Glomerular endothelial cell (primary cell): ENCODE measurements around the gene OR2D3. TPM values are rescaled to one million over a fixed set of nuclear protein-coding genes. Genes with fewer than 3 reads are reported as not detected.
"Not testable (repeated sequence)": the region's sequence is repeated elsewhere in the genome, so short reads cannot be mapped to it uniquely, and the experiment has no call there.

ENCODE experiments used
- DNase-seq: peaks from one replicate; pipeline ENCODE4 v3.0.0-alpha.2; 2011; ENCODE audit warnings: low read depth, low spot score; ENCODE audit errors: extremely low read depth
- total RNA-seq: library from RNA; depleted of rRNA; stranded (reverse); fragments of >200 nt; gene quantifications from 2 replicates; pipeline ENCODE4 v1.2.3, GENCODE V29; 2015

Gene OR2D3, protein sequence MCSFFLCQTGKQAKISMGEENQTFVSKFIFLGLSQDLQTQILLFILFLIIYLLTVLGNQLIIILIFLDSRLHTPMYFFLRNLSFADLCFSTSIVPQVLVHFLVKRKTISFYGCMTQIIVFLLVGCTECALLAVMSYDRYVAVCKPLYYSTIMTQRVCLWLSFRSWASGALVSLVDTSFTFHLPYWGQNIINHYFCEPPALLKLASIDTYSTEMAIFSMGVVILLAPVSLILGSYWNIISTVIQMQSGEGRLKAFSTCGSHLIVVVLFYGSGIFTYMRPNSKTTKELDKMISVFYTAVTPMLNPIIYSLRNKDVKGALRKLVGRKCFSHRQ
- not detected in 2 replicates for total RNA-seq

DNA sequence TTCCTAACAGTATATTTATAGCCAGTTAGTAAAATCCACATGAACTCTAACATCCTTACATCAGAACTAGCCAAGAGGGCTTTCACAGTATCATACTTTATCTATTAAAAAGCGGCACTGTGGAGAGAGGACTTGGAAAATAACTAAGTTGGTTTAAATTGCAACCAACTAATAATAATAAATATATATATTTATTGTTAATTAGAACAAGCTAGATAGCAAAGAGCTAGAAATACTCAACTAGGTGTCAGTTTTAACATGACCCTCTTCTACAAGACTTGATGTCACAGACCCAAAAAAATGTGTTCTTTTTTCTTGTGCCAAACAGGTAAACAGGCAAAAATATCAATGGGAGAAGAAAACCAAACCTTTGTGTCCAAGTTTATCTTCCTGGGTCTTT lies at the start of gene OR2D3:
Gene OR2D3, plus strand, starts transcription at position 301 of the 400 bp plus-strand sequence. Its CDS starts 0 bp downstream, at position 301.
- DNase-seq: no peak

DNA sequence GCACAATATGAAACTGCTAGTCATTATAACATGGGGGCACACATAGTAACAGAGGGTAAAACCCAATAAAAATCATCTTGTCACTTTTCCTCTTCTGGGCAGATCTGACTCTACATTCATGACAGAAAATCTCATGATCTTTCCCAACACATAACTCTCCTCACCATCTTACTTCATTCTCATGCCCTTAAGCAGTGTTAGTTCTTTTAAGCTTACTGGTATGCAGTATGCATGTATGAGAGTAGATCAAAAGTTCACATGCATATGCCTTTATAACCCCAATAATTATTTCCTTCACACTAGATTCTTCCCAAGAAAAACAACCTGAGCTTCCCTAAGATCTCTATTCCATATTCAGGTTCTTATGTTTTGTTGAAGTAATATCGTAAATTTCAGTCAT lies 49.5 kb upstream of the OR2D3 start:
- no peak for DNase-seq

DNA sequence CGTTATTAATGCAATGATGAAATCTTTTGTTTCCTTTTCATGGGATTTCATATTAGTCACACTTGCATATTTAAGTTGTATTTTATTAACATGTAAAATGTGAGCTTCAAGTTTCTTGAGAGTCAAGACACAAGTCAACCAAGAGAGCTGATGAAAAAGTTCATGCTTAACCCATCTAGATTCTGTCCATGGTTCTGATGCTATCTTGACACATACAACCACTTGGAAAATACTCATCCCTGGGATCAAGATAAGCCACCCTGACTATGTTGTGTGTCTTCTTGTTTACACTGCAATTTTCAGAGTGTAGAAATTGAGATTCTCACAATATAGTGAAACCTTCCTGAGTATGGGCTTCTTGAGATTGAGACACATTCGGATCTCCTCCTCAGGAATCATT lies 45.0 kb upstream of the OR2D3 start:
- DNase-seq: no peak

DNA sequence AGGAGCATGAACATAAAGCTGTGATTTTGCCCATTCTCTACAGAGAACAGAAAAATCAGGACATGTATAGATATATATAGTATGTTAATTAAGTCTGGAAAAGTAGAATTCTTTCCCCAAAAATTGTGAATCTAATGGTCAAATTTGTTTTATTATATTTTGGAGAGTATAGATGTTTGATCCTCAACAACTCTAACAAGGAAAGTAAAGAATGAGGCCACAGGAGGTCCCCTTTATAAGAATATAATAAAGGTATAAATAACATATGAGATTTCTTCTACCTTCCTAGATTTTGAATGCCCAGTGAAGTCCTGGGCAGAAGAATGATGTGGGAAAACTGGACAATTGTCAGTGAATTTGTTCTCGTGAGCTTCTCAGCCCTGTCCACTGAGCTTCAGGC lies 44.5 kb upstream of the OR2D3 start, which contains the start of gene OR10A4:
Gene OR10A4, plus strand, starts transcription at position 301 of the 400 bp plus-strand sequence. Its CDS starts 23 bp downstream, at position 324.
- no peak for DNase-seq

DNA sequence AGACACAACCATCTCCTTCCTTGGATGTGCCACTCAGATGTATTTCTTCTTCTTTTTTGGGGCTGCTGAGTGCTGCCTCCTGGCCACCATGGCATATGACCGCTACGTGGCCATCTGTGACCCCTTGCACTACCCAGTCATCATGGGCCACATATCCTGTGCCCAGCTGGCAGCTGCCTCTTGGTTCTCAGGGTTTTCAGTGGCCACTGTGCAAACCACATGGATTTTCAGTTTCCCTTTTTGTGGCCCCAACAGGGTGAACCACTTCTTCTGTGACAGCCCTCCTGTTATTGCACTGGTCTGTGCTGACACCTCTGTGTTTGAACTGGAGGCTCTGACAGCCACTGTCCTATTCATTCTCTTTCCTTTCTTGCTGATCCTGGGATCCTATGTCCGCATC lies 43.9 kb upstream of the OR2D3 start:
- no peak for DNase-seq

DNA sequence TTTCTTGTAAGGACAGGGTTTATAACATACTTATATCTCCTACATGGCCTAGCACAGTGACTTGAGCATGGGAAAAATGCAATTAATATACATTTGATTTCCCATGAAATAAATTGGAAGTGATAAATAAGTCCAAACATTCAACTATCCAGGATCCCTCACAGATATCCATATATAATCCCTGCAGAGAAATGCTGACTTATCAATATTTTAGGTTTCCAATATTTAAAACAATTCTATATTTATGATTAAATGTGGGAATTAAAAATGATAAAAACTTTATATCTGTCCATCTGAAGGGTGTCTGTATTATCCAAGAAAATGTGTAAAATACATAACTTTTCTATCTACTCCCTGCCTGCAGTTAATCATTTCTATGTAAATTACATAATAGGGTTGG lies 38.1 kb upstream of the OR2D3 start:
- no peak for DNase-seq

DNA sequence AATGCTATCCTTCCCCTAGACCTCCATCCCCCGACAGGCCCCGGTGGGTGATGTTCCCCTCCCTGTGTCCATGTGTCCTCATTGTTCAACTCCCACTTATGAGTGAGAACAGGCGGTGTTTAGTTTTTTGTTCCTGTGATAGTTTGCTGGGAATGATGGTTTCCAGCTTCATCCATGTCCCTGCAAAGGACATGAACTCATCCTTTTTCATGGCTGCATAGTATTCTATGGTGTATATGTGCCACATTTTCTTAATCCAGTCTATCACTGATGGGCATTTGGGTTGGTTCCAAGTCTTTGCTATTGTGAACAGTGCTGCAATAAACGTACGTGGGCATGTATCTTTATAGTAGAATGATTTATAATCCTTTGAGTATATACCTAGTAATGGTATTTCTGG lies 33.1 kb upstream of the OR2D3 start:
- DNase-seq: not testable (repeated sequence)

DNA sequence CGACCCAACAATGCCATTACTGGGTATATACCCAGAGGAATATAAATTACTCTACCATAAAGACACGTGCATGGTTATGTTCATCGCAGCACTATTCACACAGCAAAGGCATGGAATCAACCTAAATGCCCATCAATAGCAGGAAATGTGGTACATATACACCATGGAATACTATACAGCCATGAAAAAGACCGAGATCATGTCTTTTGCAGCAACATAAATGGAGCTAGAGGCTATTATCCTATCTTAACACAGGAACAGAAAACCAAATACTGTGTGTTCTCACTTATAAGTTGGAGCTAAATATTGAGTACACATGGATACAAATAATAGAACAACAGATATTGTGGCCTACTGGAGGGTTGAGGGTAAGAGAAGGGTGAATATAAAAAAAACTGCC lies 32.0 kb upstream of the OR2D3 start:
- no peak for DNase-seq

DNA sequence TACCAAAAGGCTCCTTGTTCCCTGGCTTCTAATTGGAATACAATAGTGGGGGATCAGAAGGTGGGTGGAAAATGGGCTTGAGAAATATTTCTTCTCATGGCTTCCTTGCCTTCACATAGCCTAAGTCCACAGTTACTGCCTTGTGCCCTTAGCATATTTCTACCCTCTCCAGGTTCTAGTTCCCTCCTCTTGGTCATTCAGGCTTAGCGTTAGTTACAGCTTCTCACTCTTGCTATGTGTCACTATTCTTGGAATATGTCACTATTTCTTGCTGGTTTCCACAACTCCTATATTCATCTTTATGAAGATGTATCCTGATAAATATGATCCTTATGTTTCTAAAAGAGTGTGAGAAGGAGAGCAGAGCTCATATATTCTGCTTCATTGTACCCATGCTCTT lies 31.0 kb upstream of the OR2D3 start:
- no peak for DNase-seq

DNA sequence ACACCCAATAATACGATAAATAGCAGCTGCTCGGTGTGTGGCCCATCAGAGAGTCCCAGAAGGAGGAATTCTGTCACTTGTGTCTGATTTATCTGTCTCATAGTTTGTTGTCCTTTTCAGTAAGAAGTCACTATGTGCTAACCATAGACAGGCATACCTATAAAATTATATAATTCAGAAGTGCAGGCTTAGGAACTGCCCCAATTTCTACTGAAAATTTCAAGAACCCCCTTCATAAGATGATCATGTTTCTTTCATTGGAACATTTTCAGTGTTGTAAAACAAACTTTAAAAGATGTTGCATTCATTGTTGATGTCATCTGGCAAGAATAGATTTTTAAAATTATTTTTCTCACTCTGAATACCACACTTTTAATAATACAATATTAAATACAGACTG lies 28.4 kb upstream of the OR2D3 start, which contains the start of gene OR2D2:
Gene OR2D2, minus strand, starts transcription at position 101 of the 400 bp plus-strand sequence. Its CDS starts 0 bp downstream, at position 101.
- no peak for DNase-seq

DNA sequence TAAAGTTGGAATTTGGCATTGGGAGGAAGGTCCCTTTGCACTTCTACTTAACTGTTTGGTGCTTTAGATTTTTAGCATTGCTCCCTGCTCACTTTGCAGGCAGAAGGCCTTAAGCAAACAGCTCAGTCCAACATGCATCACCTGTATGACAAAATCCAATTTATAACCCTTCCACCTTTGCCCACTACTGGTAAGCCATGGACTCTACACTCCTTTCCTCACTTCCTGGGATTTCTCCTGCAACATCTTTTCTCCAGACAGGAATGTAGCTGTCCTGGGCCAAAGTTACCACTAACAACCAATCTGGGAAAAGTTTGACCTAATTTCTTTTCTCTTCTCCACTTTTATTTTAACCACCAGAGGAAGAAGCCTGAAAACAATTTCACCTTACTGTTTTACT lies 26.7 kb upstream of the OR2D3 start:
- DNase-seq: no peak

DNA sequence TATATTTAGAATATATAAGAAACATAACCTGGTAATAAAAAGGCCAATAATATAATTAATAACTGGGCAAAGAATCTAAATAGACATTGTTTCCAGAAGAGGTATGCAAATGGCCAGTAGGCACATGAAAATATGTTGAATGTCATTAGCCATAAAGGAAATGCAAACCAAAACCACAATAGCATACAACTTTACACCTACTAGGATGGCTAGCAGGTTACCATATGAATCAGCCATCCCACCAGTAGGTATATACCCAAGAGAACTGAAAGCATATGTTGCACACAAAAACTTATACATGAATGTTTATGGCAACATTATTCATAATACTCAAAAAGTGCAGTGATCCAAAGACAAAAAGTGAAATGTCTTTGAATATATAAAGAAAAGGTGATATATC lies 25.8 kb upstream of the OR2D3 start:
- no peak for DNase-seq

DNA sequence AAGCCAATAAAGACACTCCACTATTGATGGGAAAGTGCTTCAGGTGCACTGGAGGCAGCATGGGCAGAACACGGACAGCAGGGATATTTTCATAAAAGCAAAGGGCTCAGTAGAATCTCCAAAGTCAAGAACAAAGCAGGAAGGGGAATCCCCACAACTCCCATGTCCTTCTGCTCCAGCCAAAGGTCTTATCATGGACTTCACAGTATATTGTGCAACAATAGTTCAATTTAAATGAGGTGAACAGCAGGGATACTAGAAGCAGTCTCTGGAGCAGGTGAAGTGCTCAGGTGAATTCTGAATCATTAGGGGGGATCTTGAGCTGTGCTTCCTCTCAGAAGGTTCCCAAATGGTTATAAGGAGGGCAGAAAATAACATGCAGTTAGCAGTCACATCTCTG lies 21.9 kb upstream of the OR2D3 start:
- DNase-seq: no peak

DNA sequence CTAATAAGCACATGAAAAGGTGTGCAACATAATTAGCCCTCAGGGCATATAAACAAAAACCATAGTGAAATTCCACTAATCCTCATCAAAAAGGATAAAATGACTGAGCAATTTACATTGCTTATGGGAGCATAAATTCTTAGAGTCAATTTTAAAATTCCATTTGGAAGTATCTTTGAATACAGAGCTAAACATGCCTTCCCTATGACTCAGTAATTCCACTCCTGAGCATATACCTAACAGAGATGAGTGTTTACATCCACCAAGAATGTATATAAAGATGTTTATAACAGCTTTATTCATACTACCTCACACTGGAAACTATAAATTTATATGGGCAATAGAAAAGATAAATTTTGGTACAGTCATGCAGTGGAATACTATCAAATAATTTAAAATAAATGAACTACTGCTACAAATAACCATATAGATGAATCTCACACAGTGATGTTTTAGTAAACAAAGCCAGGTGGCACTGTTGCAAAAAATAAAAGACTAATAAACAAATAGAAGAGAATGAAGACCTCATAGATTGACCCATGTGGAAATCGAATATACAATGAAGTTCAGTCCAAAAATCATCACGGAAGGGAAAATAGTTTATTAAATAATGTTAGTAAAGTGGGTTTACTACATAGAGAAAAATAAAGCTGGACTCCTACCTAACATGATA lies 20.3 kb upstream of the OR2D3 start:
- no peak for DNase-seq

DNA sequence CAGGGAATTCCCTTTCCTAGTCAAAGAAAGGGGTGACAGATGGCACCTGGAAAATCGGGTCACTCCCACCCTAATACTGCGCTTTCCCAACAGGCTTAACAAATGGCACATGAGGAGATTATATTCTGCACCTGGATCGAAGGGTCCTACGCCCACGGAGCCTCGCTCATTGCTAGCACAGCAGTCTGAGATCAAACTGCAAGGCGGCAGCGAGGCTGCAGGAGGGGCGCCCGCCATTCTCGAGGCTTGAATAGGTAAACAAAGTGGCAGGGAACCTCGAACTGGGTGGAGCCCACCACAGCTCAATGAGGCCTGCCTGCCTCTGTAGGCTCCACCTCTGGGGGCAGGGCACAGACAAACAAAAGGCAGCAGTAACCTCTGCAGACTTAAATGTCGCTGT lies 16.0 kb upstream of the OR2D3 start:
- DNase-seq: not testable (repeated sequence)

DNA sequence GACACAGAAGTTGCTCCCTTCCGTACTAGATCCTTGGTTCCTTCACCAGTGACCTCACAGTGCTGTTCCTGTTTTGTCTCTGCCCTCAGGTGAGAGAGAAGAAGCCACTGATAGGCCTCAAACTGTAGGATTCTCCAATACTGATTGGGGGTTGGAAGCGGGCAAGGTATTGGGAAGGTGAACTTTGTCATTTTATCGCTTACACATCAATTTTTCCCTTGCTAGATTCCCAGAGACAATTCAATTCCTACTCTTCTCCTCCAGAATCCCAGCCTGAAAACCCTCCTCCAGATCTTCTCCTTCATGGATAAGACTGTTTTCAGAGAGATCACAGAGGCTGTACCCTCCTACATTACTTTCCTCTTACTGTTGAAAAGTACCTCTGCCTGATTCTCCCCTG lies 9.4 kb upstream of the OR2D3 start:
- no peak for DNase-seq

DNA sequence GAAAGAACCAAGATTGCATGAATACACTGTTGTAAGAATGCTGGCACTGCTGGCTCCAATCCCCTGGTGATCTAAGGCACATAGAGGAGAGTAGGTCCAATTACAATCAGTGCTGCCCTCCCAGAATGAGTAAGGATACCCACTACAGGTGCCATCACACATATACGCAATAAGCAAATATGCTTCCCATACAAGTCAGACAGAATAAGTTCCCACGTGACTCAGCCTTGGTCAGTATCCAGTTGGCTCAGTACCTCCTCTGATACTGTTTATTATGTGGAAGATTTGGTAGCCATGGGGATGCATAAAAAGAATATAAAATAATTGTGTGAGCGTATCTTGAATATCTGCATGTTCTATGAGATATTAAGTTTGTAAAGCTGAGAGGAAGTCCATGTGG lies 8.9 kb upstream of the OR2D3 start:
- DNase-seq: peak; percentile 42

DNA sequence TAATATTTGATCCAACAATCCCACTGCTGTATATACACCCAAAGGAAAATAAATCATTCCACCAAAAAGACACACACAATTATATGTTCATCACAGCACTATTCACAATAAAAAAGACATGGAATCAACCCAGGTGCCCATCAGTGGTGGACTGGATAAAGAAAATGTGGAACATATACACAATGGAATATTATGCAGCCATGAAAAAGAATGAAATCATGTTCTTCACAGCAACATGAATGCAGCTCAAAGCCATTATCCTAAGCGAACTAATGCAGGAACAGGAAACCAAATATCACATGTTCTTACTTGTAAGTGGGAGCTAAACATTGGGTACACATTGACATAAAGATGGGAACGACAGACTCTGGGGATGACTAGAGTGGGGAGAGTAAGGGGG lies 1.1 kb upstream of the OR2D3 start:
- no peak for DNase-seq

DNA sequence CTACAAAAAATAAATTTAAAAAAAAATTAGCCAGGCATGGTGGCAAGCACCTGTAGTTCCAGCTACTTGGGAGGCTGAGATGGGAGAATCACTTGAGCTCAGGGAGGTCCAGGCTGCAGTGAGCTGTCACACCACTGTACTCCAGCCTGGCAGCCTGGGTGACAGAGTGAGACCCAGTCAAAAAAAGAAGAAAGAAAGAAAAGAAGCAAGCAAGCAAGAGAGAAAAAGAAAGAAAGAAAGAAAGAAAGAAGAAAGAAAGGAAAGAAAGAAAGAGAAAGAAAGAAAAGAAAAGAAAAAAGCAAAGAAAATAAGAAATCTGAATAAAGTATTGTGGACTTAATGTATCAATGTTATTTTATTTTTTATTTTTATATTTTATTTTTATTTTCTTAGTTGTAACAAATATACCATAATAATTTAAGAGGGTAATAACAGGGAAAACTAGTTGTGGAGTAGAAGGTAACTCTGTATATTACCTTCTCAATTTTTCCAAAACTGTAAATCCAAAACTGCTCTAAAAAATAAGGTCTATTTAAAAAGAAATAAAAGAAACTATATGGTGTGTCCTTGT lies 4.3 kb downstream of the OR2D3 start:
- DNase-seq: no peak

DNA sequence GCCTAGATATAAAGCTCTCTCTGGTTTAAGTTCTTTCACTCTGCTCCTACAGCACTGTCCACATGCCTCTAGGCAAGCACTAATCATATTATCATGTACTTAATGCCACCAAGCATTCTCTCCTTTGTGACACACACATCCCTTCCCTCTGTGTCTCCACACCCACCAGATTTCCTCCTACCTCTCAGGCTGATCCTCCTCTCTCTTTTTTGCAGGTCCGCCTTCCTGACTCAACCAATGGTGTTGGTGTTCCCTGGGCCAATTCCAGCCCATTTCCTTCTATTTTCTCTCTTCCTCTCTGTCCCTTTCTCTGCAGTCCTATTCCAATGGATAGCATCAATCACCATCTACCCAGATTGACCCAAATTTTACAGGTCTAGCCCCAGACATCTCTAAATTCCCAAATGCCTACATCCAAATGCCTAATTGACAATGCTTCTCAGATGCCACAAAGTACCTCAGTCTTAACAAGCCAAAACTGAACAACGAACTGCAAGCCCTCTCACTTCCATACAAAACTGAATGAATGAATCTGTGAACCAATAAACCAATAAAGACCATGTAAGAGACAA lies 4.9 kb downstream of the OR2D3 start:
- DNase-seq: no peak

DNA sequence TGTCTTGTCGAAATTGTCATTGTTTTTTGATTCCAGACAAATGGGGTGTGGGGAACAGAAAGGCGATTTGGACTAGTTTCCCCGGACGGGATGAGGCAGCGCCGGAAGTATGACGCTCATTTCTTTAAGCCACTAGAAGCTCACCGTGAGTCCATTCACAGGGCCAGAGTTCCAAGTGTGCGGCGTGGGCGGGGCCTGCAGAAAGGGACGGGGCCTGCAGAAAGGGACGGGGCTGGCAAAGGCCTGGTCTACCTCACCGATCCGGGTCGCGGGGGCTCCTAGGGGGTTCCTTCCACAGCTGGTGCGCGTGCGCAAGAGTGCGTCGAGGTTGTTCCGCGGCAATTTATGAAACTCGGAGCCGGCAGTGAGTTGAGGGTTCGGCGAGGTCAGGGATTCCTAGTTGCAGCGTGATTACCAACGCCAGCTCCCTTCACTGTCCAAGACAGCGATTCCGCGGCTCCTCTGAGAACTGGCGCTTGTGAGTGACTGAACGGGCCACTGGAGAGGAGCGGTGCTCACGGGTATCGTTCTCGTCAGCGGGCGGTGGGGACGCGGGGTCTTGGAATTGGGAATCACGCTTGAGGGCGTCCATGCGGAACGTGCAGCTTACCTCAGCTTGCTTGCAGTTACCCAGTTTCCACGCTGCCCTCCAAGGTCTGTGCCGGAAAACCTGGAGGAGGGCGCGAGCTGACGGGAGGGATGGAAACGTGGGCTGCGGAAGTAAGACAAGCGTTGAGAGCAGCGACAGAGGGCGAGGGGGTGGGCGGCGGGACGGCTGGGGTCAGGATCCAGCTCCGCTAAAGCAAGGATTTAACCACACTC lies 5.6 kb downstream of the OR2D3 start, which contains the start of gene ZNF215:
Gene ZNF215, plus strand, starts transcription at position 219 of the 822 bp plus-strand sequence. CDS start 5,847 bp downstream, outside the sequence.
- peak; percentile 50 for DNase-seq
